H9 (cell line): ENCODE results near the gene ZBP1. TPM values are rescaled to one million over a fixed set of nuclear protein-coding genes. Genes with fewer than 3 reads are reported as not detected.

ENCODE experiments used
- DNase-seq: peaks from one replicate; pipeline ENCODE4 v3.0.0-alpha.2; 2017
- H2AFZ ChIP-seq: one replicate; pipeline ENCODE4 v1.6.1; 2013; ENCODE audit warnings: mild to moderate bottlenecking, low read length, control low read depth, moderate library complexity
- H2AK5ac ChIP-seq: 2 replicates; pipeline ENCODE4 v1.6.1; 2013; ENCODE audit warnings: low read length, control low read depth, mixed read lengths; ENCODE audit not compliant: insufficient read length
- H2BK120ac ChIP-seq: one replicate; pipeline ENCODE4 v1.6.1; 2013; ENCODE audit warnings: low read depth, mild to moderate bottlenecking, low read length, control low read depth, inconsistent platforms; ENCODE audit not compliant: poor library complexity, severe bottlenecking
- H2BK12ac ChIP-seq: 2 replicates; pipeline ENCODE4 v1.6.1; 2013; ENCODE audit warnings: low read length, control low read depth, mixed read lengths, low read depth; ENCODE audit not compliant: insufficient read length
- H2BK15ac ChIP-seq: 2 replicates; pipeline ENCODE4 v1.6.1; 2013; ENCODE audit warnings: low read depth, low read length, control low read depth
- H2BK20ac ChIP-seq: one replicate; pipeline ENCODE4 v1.6.1; 2013; ENCODE audit warnings: low read depth, mild to moderate bottlenecking, low read length, control low read depth, inconsistent platforms; ENCODE audit not compliant: poor library complexity, severe bottlenecking
- H2BK5ac ChIP-seq: 2 replicates; pipeline ENCODE4 v1.6.1; 2013; ENCODE audit warnings: low read length, control low read depth, mixed read lengths; ENCODE audit not compliant: insufficient read length
- H3K14ac ChIP-seq: 2 replicates; pipeline ENCODE4 v1.6.1; 2013; ENCODE audit warnings: low read length, control low read depth; ENCODE audit not compliant: insufficient read depth
- H3K18ac ChIP-seq: 2 replicates; pipeline ENCODE4 v1.6.1; 2013; ENCODE audit warnings: low read depth, mild to moderate bottlenecking, mixed read lengths, low read length, control low read depth; ENCODE audit not compliant: insufficient read length
- H3K23ac ChIP-seq: 2 replicates; pipeline ENCODE4 v1.6.1; 2013; ENCODE audit warnings: low read length, control low read depth, mixed read lengths, low read depth; ENCODE audit not compliant: insufficient read length
- H3K23me2 ChIP-seq: 2 replicates; pipeline ENCODE4 v1.6.1; 2013; ENCODE audit warnings: low read depth, mild to moderate bottlenecking, mixed read lengths, low read length, control low read depth; ENCODE audit not compliant: insufficient read length, poor library complexity, severe bottlenecking
- H3K27ac ChIP-seq: 2 replicates; pipeline ENCODE4 v1.5.1; 2013; ENCODE audit warnings: low read length, control low read depth, mixed read lengths, low read depth; ENCODE audit not compliant: insufficient read length
- H3K27me3 ChIP-seq: 2 replicates; pipeline ENCODE4 v1.6.1; 2013; ENCODE audit warnings: low read length, control low read depth, inconsistent platforms; ENCODE audit not compliant: insufficient read depth
- H3K4ac ChIP-seq: 2 replicates; pipeline ENCODE4 v1.6.1; 2013; ENCODE audit warnings: low read depth, mild to moderate bottlenecking, control low read depth, inconsistent platforms, low read length, moderate library complexity
- H3K4me1 ChIP-seq: 2 replicates; pipeline ENCODE4 v1.6.1; 2013; ENCODE audit warnings: low read length, control low read depth, inconsistent platforms; ENCODE audit not compliant: insufficient read depth
- H3K4me2 ChIP-seq: 2 replicates; pipeline ENCODE4 v1.6.1; 2013; ENCODE audit warnings: low read length, control low read depth, mixed read lengths; ENCODE audit not compliant: insufficient read length, insufficient read depth
- H3K56ac ChIP-seq: 2 replicates; pipeline ENCODE4 v1.6.1; 2013; ENCODE audit warnings: low read depth, mild to moderate bottlenecking, mixed read lengths, low read length, control low read depth; ENCODE audit not compliant: insufficient read length
- H3K79me1 ChIP-seq: 2 replicates; pipeline ENCODE4 v1.6.1; 2013; ENCODE audit warnings: low read depth, mild to moderate bottlenecking, moderate library complexity, low read length, control low read depth, inconsistent platforms; ENCODE audit not compliant: insufficient read depth, poor library complexity, severe bottlenecking
- H3K79me2 ChIP-seq: 2 replicates; pipeline ENCODE4 v1.6.1; 2013; ENCODE audit warnings: low read length, control low read depth, inconsistent platforms; ENCODE audit not compliant: insufficient read depth
- H3K9ac ChIP-seq: 2 replicates; pipeline ENCODE4 v1.6.1; 2013; ENCODE audit warnings: low read length, control low read depth, mixed read lengths; ENCODE audit not compliant: insufficient read length; ENCODE audit errors: extremely low read depth
- H3K9me3 ChIP-seq: one replicate; pipeline ENCODE4 v1.6.1; 2013; ENCODE audit warnings: low read depth, low read length, inconsistent platforms; ENCODE audit not compliant: control insufficient read depth
- H3T11ph ChIP-seq: one replicate; pipeline ENCODE4 v1.6.1; 2013; ENCODE audit warnings: mild to moderate bottlenecking, low read length, control low read depth, inconsistent platforms
- H4K20me1 ChIP-seq: one replicate; pipeline ENCODE4 v1.6.1; 2013; ENCODE audit not compliant: control insufficient read depth, insufficient read length, insufficient read depth
- H4K5ac ChIP-seq: 2 replicates; pipeline ENCODE4 v1.6.1; 2013; ENCODE audit warnings: low read depth, mild to moderate bottlenecking, mixed read lengths, low read length, control low read depth; ENCODE audit not compliant: insufficient read length
- H4K8ac ChIP-seq: replicated peaks from 2 replicates; pipeline ENCODE4 v1.6.1; 2013; ENCODE audit warnings: low read length, control low read depth, mixed read lengths, low read depth; ENCODE audit not compliant: insufficient read length
- H4K91ac ChIP-seq: 2 replicates; pipeline ENCODE4 v1.6.1; 2013; ENCODE audit warnings: low read depth, mild to moderate bottlenecking, moderate library complexity, mixed read lengths, low read length, control low read depth; ENCODE audit not compliant: insufficient read length
- H3K27ac Mint-ChIP-seq, 3 experiments: 2 replicates in 2 of 3; 3 replicates in 1 of 3; pipeline ENCODE4 v1.8.0; 2020 to 2021; ENCODE audit warnings: mixed read lengths in 3 of 3, mild to moderate bottlenecking in 1 of 3, moderate library complexity in 1 of 3
- H3K27me3 Mint-ChIP-seq: 2 replicates; pipeline ENCODE4 v1.8.0; 2021; ENCODE audit warnings: low read depth, mild to moderate bottlenecking, moderate library complexity, mixed read lengths
- H3K36me3 Mint-ChIP-seq, 3 experiments: 2 replicates in 2 of 3; 3 replicates in 1 of 3; pipeline ENCODE4 v1.8.0; 2020 to 2021; ENCODE audit warnings: low read depth in 3 of 3, mixed read lengths in 3 of 3; ENCODE audit not compliant: insufficient read depth in 1 of 3
- H3K4me1 Mint-ChIP-seq, 2 experiments: 2 replicates each; pipeline ENCODE4 v1.8.0; 2020; ENCODE audit warnings: mixed read lengths in 2 of 2
- H3K4me3 Mint-ChIP-seq, 2 experiments: 2 replicates in 1 of 2; 3 replicates in 1 of 2; pipeline ENCODE4 v1.8.0; 2020 to 2021; ENCODE audit warnings: mild to moderate bottlenecking in 2 of 2, mixed read lengths in 2 of 2, moderate library complexity in 1 of 2
- H3K9me3 Mint-ChIP-seq, 2 experiments: 2 replicates in 1 of 2; 3 replicates in 1 of 2; pipeline ENCODE4 v1.8.0; 2020; ENCODE audit warnings: mild to moderate bottlenecking in 2 of 2, mixed read lengths in 2 of 2, moderate library complexity in 1 of 2
- WGBS: extraction: QIAGEN DNeasy Blood & Tissue Kit; methylation state at CpG from one replicate; pipeline ENCODE4 v1.1.7; 2013; ENCODE audit warnings: missing lambda C conversion rate, low lambda C conversion rate, mixed read lengths; ENCODE audit not compliant: insufficient read length; ENCODE audit errors: extremely low coverage; 5-methylcytosine and 5-hydroxymethylcytosine counted together
- total RNA-seq: library from RNA; stranded (reverse); gene quantifications from 2 replicates; pipeline ENCODE4 v1.2.1, GENCODE V29; 2021
- TF ChIP-seq, protein P1 (sequence below): fragments of 200-600 bp; sonication (generic); conservative IDR thresholded peaks from 3 replicates; pipeline ENCODE4 v1.8.0; 2021; ENCODE audit warnings: antibody characterized with exemption, mild to moderate bottlenecking

The ZBP1 gene
- total RNA-seq, 1 experiment from 2014 or later = not detected

GRCh38 chr20:57584768-57585461 is 35.3 kb downstream of the ZBP1 start:
- no peak overlapping the region for H2BK15ac ChIP-seq
- no peak overlapping the region for H3K27ac Mint-ChIP-seq
- no peak overlapping the region for H3K18ac ChIP-seq
- H3K27me3 Mint-ChIP-seq = peaks cover 15% of the 10 kb centered on the region
- H3K9me3 ChIP-seq = no peaks in the 10 kb centered on the region
- H4K91ac ChIP-seq = no peak overlapping the region
- H3K9me3 Mint-ChIP-seq = peaks cover 0 to 9% of the 10 kb centered on the region in 2 experiments; a peak in 3 of 5 replicates
- H3K14ac ChIP-seq = no peak overlapping the region
- H2AFZ ChIP-seq = no peak overlapping the region
- no peak overlapping the region for H3K23ac ChIP-seq
- H3K79me1 ChIP-seq = no peaks in the 10 kb centered on the region
- H3K27ac ChIP-seq = no peak overlapping the region
- no peak overlapping the region for H3K4me3 Mint-ChIP-seq
- H3K4me1 Mint-ChIP-seq = peaks cover 10 to 38% of the 10 kb centered on the region in 2 experiments
- H3K36me3 Mint-ChIP-seq = no peaks in the 10 kb centered on the region
- no peak overlapping the region for H2AK5ac ChIP-seq
- H2BK120ac ChIP-seq = no peak overlapping the region
- no peak overlapping the region for H4K5ac ChIP-seq
- no peak overlapping the region for H4K8ac ChIP-seq
- H4K20me1 ChIP-seq = no peaks in the 10 kb centered on the region
- TF ChIP-seq, protein P1, sequence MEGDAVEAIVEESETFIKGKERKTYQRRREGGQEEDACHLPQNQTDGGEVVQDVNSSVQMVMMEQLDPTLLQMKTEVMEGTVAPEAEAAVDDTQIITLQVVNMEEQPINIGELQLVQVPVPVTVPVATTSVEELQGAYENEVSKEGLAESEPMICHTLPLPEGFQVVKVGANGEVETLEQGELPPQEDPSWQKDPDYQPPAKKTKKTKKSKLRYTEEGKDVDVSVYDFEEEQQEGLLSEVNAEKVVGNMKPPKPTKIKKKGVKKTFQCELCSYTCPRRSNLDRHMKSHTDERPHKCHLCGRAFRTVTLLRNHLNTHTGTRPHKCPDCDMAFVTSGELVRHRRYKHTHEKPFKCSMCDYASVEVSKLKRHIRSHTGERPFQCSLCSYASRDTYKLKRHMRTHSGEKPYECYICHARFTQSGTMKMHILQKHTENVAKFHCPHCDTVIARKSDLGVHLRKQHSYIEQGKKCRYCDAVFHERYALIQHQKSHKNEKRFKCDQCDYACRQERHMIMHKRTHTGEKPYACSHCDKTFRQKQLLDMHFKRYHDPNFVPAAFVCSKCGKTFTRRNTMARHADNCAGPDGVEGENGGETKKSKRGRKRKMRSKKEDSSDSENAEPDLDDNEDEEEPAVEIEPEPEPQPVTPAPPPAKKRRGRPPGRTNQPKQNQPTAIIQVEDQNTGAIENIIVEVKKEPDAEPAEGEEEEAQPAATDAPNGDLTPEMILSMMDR = no peak
- H2BK12ac ChIP-seq = no peak overlapping the region
- DNase-seq = no peak
- H3K4me2 ChIP-seq = no peak overlapping the region
- no peaks in the 10 kb centered on the region for H3K79me2 ChIP-seq
- H3K4me1 ChIP-seq = no peaks in the 10 kb centered on the region
- no peak overlapping the region for H3K4ac ChIP-seq
- no peak overlapping the region for H3T11ph ChIP-seq
- no peak overlapping the region for H3K9ac ChIP-seq
- H3K27me3 ChIP-seq = no peaks in the 10 kb centered on the region
- no peaks in the 10 kb centered on the region for H3K23me2 ChIP-seq
- no CpG with 5 or more reads among the region's 8 CpGs for WGBS
- H3K56ac ChIP-seq = no peak overlapping the region
- H2BK5ac ChIP-seq = no peak overlapping the region
- H2BK20ac ChIP-seq = no peak overlapping the region
